Esophagus muscularis mucosa (tissue), 3 donors: ENCODE measurements around the gene FAM169A.

ENCODE experiments used
- POLR2A ChIP-seq: fragments of 450-650 bp; IDR thresholded peaks from one replicate; pipeline ENCODE4 v1.6.1; 2017; ENCODE audit warnings: antibody characterized with exemption, moderate library complexity, mild to moderate bottlenecking, low read depth
- POLR2AphosphoS5 ChIP-seq, 2 donors: sonication (generic); formaldehyde crosslinking; IDR thresholded peaks; one replicate each; pipeline ENCODE4 v1.6.1; 2017; ENCODE audit warnings: antibody characterized with exemption in 2 of 2
- TF ChIP-seq, protein P1 (sequence below), 3 experiments: fragments of 200-600 bp in 2 of 3; fragments of 450-650 bp in 1 of 3; sonication (generic) in 2 of 3; IDR thresholded peaks; one replicate each; pipeline ENCODE4 v1.5.1; 2017 to 2019; ENCODE audit warnings: antibody characterized with exemption in 3 of 3, mild to moderate bottlenecking in 2 of 3, moderate library complexity in 1 of 3

DNA sequence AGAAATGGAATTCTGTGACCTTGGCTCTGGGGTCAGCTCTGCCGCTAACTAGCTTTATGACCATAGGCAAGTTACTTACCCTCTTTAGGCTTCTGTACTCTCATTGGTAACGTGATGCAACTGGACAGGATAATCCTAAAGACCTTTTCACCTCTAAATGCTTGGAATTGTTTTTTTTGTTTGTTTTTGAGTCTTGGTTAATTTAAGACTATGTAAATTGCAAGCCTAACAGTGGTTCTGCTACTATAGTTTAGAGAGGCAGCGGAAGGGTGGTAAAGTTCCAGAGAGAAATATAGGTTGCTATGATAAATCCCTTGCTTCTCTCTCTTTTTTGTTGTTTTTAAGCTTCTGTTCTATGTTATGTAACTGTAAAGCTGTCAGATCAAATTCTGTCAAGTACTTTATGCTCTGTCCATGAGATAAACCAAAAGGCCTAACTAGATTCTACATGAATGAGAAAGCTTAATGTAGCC is 17.6 kb downstream of the FAM169A start:
- TF ChIP-seq, protein P1, sequence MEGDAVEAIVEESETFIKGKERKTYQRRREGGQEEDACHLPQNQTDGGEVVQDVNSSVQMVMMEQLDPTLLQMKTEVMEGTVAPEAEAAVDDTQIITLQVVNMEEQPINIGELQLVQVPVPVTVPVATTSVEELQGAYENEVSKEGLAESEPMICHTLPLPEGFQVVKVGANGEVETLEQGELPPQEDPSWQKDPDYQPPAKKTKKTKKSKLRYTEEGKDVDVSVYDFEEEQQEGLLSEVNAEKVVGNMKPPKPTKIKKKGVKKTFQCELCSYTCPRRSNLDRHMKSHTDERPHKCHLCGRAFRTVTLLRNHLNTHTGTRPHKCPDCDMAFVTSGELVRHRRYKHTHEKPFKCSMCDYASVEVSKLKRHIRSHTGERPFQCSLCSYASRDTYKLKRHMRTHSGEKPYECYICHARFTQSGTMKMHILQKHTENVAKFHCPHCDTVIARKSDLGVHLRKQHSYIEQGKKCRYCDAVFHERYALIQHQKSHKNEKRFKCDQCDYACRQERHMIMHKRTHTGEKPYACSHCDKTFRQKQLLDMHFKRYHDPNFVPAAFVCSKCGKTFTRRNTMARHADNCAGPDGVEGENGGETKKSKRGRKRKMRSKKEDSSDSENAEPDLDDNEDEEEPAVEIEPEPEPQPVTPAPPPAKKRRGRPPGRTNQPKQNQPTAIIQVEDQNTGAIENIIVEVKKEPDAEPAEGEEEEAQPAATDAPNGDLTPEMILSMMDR (IDR thresholded peaks at IDR 0.05): no peak
- no peak for TF ChIP-seq POLR2A
- TF ChIP-seq POLR2AphosphoS5 (IDR thresholded peaks at IDR 0.05): no peak
